ENCODE measurements around the gene ZCCHC24.
"Not testable (repeated sequence)": the region's sequence is repeated elsewhere in the genome, so short reads cannot be mapped to it uniquely, and the experiment has no call there.

Gene ZCCHC24

GRCh38 chr10:79472951-79473350, 27.5 kb upstream of the ZCCHC24 start:
- DNase-seq, result no peak

DNA sequence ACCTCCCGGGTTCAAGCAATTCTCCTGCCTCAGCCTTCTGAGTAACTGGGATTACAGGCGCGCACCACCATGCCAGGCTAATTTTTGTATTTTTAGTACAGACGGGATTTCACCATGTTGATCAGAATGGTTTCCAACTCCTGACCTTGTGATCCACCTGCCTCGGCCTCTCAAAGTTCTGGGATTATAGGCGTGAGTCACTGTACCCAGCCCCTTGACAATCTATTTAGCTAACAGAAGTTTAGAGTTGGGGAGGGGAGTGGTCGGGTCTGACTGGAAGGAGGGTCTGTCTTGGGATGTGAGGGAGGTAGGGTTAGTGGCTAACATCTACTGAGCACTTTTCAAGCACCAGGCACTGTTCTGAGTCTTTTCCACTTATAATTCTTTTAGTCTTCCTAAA, 27.0 kb upstream of the ZCCHC24 start:
- no peak for DNase-seq

DNA sequence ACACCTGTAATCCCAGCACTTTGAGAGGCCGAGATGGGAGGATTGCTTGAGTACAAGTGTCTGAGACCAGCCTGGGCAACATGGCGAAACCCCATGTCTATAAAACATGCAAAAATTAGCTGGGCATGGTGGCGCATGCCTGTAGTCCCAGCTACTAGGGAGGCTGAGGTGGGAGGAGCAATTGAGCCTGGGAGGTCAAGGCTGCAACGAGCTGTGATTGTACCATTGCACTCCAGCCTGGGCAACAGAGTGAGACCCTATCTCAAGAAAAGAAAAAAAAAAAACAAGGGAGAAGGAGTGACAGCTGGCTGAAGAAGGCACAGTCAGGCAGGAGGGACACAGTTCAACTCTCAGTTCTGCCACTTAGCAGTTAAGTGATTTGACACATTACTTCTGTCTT, 26.4 kb upstream of the ZCCHC24 start:
- DNase-seq, result no peak

DNA sequence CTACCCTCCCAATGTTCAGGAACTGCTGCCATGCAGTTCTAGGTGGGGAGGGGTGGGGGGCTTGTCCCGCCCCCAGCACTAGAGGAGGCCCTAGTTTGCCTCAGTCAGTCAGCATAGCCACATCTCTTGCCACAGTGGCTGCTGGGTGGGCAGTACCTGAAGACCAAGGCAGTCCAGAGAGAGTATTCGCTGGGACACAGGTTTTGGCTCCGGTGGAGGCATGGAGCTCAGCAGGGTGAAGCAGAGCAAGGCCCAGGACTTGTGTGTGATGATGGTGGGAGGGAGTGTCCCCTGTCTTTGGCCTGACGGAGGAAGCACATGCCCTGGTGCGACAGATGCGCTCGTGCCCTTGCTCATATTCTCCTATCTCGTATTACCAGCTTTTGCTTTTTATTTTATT, 24.7 kb upstream of the ZCCHC24 start:
- no peak for DNase-seq

DNA sequence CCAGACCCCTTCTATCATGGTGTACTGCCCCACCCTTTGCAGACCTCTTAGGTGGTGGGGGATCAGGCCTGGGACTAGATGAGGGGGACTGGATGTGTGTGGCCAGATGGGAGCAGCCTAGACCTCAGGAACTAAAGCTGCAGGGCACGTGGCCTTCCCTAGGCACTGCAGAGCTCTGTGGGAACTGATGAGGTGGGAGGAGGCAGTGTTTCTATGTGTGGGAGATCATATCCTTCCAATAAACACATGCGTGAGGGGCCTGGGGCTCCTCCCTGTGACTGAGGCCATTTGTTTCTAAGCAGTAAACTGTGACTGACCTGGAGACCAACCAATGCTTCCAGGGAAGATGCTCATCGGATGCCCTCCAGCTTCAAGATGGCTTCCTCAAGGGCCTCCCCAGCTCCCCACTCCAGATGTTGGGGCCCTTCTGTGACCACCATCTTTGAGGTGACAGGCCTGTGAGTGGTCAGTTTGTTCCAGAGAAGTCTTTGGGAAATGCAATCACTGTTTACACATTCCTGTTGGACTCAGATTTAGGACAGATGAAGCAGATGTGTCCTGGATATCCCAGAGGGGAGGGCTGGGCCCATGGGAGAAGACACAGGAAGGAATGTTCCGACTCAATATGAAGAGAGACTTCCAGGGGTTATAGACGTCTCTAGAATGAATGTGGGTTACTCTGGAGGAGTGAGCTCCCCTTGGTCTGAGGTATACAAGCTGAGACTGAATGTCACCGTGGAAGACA, 23.6 kb upstream of the ZCCHC24 start:
- no peak for DNase-seq

DNA sequence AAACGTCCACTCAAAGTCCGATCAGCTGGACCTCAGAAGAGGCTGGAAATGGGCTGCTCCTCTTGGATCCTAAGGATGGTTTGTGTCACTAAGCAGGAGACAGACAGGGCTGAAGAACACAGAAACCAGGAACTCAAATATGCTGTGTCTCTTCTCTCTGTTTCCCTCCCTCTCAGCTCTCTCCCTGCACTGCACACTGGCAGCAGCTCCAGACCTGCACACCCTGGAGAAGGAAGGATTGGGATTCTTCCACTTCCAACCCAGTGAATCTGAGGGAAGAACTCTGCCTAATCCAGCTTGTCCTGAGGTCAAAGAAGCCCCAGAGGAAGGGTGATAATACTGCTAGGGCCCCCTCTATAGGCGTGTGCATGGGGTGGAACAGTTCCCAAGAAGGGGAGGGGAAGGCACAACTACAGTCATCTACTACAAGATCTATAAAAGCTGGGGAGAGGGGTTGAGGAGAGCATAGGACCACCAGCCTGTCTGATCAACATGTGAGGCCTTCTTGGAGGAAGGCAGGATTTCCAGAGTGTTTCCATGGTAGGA, 22.7 kb upstream of the ZCCHC24 start:
- no peak for DNase-seq

DNA sequence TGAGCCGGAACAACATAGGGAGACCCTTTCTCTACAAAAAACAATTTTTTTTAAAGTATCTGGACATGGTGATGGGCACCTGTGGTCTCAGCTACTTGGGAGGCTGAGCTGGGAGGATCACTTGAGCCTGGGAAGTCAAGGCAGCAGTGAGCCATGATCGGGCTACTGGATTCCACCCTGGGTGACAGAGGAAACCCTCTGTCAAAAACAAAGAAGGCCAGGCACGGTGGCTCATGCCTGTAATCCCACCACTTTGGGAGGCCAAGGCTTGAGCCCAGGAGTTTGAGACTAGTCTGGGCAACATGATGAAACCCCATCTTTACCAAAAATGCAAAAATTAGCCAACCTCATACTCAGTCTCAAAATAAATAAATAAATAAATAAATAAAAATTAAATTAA, 19.9 kb upstream of the ZCCHC24 start:
- DNase-seq, result no peak

DNA sequence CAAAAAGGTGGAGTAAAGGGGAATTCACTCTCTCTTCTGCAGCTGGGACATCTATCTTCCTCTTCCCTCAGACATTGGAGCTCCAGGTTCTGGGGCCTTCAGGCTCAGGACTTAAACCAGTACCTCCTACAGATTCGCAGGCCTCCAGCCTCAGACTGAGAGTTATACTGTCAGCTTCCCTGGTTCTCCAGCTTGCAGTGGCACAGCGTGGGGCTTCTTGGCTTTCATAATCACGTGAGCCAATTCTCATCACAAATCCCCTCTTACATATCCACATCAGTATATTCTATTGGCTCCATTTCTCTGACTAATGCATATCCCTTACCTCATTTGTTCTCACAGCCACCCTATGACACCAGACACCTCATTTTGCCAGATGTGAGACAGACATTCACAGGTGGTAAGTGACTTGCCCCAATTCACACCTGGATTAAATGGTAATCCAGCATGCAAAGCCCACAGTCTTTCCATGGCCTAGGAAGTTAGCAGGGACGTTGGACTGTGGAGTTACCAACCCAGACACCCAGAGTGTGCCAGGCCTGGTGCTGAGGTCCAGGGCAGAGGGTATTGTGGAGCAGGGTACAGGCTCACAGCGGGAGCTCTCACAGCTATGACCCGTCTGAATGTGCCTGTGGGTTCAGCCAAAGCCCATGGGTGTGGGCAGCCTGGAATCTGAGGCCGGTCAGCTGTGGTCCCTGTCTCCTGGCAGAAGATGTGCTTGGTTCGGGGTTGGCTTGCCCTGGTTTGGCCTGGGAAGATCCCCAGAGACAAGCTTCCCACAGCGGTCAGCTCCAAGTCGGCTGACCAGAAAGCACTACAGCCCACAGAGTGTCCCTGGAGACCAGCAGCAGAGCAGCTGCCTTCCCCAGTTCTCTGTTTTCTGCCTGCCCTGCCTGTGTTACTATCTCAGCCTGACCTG, 18.4 kb upstream of the ZCCHC24 start:
- DNase-seq, result no peak

GRCh38 chr10:79460687-79461086, 15.3 kb upstream of the ZCCHC24 start:
- DNase-seq, result no peak

DNA sequence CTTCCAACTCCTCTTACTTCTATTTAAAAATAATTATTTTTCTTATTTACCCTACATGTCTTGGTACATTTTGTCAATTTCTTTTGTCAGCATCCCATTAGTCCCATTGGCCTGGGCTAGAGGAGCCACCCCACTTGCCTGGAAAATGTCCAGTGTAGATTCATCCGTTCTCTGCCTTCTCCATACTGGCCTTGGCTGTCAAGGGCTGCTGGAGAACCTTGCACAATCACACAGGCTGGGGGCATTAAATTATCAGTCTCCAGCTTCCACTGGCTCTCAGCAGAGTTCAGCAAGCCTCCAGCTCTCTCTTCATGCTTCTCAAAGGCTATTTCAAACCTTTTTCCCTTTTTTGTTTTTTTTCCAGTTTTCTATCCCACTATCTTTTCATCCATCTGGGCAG, 13.8 kb upstream of the ZCCHC24 start:
- no peak for DNase-seq

- DNase-seq, result no peak
Measured at GRCh38 chr10:79458483-79458882, 13.1 kb upstream of the ZCCHC24 start.

GRCh38 chr10:79457256-79457785, 11.9 kb upstream of the ZCCHC24 start:
- no peak for DNase-seq

GRCh38 chr10:79454259-79454658, 8.8 kb upstream of the ZCCHC24 start:
- DNase-seq, result no peak

DNA sequence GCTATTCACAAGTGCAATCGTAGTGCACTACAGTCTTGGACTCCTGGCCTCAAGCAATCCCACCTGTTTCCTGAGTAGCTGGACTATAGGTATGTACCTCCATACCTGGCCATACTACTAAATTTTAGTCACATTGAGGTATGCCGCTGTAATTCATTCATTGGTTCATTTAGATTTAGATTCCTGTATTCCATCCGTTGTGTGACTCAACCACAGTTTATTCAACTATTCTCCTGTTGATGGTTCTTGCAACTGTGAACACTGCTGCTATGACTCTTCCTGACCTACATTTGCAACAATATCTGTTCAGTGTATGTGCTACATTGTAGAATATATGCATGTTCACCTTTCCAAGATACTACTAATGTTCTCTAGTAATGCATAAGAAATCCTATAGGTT, 8.0 kb upstream of the ZCCHC24 start:
- DNase-seq, result no peak

GRCh38 chr10:79452174-79452611, 6.8 kb upstream of the ZCCHC24 start:
- no peak for DNase-seq

DNA sequence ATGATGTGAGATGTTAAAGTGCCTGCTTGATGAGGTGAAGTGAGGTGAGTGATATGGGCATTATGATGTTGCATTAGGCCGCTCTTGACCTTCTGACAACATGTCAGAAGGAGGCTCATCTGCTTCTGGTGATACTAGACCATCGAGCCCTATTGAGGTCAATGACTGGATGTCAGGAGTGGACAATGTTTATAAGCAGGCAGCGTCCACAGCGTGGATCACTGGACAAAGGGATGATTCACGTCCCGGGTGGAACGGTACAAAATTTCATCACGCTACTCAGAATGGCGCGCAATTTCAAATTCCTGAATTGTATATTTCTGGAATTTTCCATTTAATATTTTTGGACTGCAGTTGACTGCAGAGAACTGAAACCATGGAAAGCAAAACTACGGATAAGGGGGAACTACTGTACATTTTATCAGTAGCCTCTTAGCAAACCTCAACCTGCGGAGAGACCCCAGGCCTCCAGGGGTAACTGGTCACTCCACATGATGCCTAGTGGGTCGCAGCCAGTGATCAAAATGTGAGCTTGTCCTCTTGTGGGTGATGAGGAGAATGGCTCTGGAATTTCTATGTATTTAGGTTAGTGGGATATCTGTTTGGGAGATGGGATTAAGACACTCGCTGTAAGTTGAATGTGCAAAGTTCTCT, 5.7 kb upstream of the ZCCHC24 start:
- peak in 1 of 58 donors; percentile 44 for DNase-seq

GRCh38 chr10:79449181-79450146, 4.0 kb upstream of the ZCCHC24 start:
- no peak for DNase-seq

DNA sequence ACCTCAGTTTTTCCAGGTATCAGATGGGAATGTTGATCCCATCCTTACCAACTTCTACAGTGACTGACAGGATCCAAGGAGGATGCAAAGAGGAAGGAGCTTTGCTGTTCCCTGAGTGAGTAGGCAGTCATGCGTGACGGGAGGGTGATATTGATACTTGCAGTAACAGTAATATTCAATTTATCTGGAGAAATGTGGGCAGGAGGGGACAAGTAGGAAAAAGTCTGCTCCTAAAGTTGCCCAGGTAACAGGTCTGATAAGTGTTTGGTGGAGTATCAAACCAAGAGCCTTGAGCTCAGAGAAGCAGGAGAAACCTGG, 3.3 kb upstream of the ZCCHC24 start:
- no peak for DNase-seq

GRCh38 chr10:79447911-79448731, 2.7 kb upstream of the ZCCHC24 start:
- no peak for DNase-seq

DNA sequence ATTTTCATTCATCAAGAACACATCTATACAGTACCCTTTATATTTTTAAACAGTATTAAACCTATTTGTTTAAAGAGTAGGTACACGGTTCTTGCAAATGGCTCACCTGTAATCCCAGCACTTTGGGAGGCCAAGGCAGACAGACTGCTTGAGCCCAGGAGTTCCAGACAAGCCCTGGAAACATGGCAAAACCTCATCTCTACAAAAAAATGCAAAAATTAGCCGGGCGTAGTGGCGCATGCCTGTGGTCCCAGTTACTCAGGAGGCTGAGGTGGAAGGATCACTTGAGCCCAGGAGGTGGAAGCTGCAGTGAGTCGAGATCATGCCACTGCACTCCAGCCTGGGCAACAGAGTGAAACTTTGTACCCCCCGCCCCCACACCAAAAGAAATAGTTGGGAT, 1.8 kb upstream of the ZCCHC24 start:
- DNase-seq, result not testable (repeated sequence)
